Stimulated activated CD4-positive, alpha-beta T cell treated with anti-CD3 and anti-CD28 coated beads, Interleukin-4, amount 100 ng/mL, for 24 hours (primary cell): ENCODE data around the gene LRRC8C.

Experiments
- DNase-seq: peaks from one replicate; pipeline ENCODE4 v3.0.0-alpha.2; 2020

LRRC8C gene

DNA sequence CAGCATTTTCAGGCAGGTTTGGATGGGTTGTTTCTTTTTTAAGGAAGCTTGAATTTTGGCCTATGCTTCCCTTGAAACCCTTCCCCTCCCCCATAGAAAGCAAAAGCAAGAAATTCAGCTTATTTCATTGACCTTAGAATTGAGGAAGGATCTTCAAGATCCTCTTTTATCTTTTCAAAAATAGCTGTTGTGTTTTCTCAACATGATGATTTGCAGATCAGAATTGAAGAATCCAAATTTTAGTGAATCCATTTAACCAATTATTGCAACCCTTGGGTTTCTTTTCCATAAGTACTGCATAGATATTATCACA, 73.7 kb downstream of the LRRC8C start:
- DNase-seq = no peak

DNA sequence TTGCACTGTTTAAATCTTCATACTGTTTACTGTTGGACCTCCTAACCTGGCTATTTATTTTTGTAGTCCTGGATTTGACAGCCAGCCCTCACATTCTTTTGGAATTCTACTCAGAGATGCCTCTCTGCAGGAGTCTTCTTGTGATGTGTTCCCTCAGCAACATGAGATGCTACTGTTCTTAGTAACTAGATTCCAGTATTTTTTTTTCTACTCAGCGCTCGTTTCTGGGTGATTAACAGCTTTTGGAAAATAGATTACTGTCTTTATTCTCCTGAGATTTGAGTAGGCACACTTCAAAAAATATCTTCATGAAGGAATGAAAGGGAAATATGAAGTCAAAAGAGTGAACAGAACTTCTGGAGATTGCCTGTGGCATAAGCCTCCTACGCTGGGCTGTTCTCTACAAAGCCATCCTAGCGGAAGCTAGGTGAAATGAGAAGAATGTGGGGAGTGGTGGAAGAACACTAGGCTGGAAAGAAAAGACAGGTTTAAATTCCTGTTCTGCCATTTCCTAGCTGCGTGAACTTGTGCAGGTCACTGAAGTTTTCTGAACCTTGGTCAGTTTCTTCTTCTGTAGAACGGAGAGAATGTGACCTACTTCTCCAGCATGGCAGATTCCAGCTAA, 75.9 kb downstream of the LRRC8C start:
- DNase-seq = no peak

DNA sequence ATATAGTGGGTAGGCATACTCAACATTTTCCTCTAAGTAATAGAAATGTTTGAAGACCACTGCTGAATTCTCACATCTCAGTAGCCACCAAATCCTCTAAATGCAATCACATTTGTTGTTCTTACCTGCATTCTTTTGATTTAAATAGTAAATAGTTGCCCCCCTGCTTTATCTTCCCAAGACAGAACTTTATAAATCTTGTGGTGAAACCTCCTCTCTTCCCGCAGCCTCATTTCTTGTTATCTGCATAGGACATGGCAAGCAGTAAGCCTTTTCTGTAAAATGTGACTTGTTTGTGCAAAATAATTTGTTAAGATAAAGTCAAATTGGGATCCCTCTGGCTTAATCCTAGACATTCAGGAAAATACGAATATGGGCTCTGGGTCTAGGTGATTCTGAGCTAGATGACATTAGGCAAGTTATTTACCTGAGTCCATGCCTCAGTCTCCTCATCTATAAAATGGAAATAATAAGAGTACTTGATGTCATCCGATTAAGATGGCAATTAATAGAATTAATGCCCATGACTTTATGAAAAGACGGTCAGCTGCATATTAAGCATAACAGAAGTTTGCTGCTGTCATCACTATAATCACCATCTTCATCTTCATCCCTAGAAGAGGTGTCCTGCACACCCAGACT, 77.7 kb downstream of the LRRC8C start:
- DNase-seq = no peak

DNA sequence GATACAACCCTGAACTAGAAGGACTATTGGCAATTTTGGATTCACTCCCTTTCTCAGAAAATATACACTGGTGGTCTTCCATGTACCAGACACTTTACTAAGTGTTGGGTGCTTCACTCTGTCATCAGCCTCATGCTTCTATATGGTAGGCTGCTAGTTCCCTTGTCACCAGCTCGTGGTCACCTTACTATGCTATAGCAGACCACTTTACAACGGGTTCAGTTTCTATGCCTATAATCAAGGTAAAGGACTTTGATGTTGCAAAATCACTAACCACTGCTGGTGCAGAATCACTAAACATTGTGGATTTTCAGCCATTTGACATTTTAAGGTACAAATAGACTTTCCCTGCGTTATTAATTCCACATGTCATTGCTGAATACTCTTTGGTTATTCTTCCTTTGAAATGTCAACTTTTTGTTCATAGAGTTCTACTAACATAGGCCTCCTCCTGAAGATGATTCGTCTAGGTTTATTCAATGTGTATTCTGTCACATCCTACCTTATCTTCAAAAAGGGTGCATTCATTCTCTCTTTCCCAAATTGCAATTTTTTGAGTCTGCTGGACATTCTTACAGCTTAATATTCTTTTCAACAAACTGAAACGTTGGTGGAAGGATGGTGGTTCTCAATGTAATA, 78.3 kb downstream of the LRRC8C start:
- DNase-seq = no peak

DNA sequence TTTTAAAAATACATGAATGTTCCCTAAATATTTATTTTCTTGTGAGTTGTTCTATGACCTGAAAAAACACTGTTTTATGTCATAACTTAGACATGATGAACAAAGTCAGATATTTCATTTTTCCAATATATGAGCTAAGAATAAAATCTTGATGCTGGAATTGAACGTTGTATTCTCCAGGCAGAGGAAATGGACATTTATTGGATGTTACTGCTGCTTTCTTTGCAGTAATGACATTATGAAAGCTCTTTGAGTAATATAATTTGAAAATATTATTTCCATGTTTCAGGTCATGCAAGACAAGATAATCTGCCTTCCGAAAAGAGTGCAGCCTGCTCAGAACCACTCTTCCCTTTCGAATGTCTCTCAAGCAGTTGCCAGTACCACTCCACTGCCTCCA, 79.5 kb downstream of the LRRC8C start:
- DNase-seq = no peak

DNA sequence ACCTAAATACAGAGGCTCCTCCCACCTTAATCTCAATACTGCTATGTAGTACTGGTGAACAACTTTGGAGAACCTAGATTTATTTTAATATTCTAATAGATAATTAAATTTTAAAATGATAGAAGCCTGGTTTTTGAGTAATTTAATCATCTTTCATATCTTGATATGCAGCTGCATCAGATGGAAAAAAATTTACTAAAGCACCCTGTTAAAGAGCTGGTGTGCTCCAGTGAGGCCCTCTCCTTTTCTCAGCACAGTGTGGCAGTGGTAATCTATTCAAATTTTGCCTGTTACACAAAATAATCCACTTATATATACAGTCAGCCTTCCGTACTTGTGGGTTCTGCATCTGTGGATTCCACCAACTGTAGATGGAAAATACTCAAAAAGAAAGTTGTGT, 82.8 kb downstream of the LRRC8C start:
- no peak for DNase-seq

DNA sequence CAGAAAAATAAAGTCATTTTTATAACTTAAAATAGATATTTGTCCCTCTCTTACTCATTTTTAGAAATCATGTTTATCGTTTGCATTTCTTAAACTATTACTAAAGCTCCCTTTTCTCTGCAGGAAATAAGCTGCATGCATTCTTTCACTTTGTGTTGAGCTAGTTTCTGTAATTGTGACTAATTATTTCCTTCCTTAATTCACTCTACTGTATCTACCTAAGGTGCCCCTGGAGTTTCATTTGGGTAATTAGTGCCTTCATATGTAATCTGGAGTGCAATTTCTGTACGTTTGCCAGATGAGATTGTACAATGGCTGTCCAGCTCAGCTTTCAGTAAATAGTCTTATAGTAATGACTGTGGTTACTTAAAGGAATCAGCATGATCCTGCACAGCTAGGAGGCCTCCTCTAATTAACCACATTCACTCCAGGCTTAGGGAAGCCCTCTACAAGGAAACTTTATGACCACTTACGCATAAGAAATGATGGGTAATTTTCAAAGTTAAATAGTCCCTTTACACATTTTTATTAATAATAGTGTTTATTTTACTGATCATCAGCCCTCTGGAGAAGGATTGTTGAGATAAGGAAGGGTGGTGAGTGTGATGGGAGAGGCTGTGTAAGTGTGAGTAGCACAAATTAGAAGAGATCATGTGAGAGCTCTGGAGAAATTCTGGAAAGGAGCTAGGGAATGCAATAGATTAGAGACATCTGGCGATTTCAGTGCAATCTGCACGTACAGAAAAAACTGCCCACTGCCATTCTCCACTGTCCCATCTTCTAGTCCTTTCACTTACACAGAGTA, 86.8 kb downstream of the LRRC8C start:
- DNase-seq = peak; percentile 42

DNA sequence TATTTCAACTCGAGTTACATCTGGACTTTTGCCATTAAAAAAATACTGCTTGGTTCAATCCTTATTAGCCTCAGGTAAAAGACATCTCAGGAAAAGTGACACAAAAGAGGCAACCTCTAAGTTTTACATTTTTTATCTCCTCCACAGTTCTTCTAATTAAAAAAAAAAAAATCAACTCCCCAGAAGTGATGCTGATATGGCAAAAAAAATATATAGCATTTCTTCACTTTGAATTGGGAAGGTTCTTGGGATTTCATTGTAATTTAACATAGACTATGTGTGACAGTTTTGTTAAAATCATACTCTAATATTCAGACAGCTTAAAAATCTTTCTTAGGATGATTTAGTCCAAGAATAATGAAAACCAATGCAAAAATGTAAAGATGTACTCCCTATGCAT, 87.9 kb downstream of the LRRC8C start:
- DNase-seq = no peak

DNA sequence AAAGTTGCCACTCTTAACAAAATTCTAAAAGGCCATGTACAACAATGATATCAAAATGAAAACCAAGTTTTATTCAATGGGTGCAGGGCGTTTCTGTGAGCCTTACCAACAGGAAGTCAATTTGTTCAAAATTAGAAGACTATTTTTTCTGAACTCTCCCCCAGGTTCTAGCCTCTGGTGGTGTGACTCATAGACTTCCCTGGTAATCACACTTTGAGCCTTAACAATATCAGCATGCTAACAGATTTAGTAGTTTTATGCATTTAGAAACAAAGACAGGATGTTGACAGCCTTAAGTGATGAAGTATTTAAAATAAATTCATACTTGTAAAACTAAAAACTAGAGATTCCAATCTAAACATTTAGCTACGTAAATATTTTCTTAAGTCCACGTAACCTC, 88.4 kb downstream of the LRRC8C start:
- DNase-seq = peak; percentile 55

DNA sequence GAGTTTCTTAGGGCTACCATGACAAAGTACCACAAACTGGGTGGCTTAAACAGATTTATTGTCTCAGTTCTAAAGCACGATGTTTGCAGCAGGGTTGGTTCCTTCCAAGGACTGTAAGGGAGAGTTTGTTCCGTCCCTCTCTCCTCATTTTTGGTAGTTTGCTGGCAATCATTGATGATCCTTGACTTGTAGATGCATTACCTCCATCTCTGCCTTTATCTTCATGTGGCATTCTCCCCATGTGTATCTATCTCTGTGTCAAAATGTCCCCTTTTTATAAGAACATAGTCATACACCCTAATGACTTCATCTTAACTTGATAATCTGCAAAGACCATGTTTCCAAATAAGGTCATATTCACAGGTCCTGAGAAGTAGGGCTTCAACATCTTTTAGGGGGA, 90.2 kb downstream of the LRRC8C start:
- no peak for DNase-seq

DNA sequence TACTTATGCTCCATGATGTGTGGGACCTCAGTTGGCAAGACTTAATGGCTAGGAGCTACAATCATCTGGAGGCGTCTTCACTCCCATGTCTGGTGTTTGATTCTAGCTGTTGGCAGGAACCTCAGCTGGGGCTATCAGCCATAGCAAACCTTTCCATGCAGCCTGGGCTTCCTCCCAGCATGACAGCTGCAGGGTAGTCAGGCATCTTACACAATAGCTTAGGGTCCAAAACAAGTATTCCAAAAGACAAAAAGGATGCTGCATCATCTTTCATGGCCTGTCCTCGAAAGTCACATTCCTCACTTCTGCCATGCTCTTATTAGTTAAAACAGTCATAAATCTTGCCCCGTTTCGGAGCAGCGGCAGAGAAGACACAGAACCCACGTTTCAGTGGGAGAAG, 90.9 kb downstream of the LRRC8C start:
- DNase-seq = no peak

DNA sequence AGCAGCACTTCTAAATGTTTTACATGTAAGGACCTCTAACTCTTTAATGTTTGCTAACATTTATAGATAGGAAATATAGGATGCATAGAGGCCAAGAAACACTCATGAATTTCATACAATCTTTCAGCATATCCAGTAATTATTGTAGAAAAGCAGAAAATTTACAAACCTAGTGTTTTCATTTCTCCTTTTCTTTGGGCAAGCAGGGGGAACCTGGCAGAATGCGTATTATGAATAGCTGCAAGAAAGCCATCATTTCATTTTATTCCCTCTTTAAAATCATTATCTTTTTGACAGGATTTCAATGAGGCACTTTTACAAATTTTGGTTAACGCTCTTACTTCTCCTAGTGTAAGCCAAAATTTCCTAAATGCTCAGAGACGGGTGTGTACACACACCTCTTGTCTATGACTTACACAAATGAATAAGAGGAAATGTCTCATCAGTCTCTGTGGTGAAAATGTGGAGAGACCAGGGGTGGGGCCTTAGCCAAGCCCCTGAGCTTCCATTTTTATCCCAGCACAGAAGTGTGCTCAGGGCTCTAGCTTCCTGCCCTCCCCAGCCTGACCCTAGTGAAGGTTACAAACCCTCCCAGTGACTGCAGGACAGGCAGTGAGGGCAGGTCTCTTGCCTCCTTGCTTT, 91.6 kb downstream of the LRRC8C start:
- DNase-seq = peak; percentile 75

DNA sequence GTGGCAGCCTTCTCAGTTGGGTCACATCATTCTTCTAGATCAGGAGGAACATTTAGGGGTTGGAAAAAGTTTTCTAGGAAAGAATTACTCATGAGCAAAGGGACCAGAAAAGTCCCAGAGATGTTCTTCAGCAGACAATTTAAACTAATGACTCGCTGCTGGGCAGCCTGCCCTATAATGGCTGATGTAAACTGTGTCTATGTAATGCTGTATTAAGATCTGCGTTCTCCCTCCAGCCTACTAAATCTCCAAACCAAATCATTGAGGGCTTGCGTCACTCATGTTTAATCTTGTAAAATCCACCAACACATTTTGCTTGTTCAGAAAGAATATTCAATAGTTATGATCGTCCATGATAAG, 92.1 kb downstream of the LRRC8C start:
- no peak for DNase-seq

DNA sequence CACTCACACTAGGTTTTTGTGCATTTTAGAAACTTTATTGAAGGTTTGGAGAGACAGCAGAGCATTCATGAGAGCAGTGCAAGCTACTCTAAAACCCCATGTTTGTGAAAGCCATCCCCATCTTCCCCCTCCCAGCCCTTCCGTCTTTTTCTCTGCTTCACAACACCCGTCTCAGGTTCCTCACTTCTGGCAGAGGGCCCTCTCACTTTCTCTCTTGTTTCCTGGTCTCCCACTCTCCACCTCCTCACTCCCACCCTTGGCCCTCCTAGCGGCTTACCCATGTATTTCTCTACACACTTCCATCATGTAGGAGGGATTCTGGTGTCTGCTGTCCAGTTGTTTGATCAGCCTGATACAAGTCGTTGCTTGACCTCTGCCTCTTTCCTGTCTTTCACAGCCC, 92.7 kb downstream of the LRRC8C start:
- DNase-seq = no peak

DNA sequence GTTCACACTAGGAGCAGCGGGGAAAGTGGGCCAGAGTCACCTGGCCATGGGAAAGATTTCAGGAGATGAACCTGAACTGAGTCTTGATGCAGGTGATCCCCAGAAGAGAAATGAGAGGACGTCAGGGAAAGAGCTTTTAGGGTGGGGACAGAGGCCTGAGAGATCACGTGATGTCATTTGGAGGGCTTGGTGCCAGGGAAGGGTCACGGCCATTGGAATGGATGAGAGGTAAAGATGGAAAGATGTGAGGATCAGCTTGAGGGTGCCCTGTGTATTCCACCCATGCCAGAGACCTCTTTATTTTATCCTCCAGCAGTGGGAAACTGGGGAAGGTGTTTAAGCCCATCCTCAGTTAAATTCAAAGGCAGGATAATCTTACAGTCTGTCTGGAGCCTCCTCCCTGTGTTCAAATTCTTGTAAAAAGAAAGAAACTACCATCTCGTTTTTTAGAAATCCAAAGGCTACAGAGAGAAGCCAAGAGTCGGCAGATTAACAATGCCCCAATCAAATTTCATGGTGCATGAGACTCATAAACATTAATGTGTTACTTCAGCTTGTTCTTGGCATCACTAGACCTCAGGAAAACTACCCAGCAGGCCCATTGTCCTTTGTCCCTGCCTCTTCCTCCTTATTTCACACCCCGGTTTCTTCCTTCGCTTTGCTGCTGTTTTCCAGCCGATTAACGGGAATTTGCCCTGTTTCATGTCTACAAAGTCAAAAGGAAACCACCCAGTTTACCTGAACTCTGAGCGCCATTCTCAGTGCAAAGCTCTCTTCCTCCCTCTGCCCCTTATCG, 94.8 kb downstream of the LRRC8C start:
- no peak for DNase-seq

DNA sequence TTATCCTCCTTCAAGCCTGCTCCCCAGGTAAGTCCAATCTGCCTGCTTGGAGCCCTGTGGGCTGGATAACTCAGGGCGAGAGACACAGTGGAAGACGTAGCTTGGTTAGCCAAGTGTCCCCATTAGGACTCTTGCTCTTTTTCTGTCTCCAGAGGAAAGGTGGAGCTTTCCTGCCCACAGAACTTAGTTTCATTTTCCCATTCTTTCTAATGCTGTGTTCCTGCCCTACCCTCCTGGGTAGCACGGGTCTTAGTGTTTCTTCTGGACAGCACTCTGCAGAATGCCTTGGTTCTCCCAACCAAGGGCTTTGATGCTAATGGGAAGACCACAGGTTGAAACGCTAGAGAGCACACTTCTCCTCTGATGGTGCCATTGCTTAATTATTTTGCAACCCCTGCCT, 95.5 kb downstream of the LRRC8C start:
- DNase-seq = no peak

DNA sequence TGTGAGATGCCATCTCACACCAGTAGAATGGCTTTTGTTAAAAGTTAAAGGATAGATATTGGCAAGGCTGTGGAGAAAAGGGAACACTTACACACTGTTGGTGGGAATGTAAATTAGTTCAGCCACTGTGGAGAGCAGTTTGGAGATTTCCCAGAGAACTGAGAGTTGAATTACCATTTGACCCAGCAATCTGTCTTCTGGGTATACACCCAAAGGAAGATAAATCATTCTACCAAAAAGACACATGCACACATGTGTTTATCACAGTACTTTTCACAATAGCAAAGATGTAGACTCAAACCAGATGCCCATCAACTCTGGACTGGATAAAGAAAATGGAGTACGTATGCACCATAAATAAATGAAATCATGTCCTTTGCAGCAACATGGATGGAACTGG, 99.3 kb downstream of the LRRC8C start:
- no peak for DNase-seq

DNA sequence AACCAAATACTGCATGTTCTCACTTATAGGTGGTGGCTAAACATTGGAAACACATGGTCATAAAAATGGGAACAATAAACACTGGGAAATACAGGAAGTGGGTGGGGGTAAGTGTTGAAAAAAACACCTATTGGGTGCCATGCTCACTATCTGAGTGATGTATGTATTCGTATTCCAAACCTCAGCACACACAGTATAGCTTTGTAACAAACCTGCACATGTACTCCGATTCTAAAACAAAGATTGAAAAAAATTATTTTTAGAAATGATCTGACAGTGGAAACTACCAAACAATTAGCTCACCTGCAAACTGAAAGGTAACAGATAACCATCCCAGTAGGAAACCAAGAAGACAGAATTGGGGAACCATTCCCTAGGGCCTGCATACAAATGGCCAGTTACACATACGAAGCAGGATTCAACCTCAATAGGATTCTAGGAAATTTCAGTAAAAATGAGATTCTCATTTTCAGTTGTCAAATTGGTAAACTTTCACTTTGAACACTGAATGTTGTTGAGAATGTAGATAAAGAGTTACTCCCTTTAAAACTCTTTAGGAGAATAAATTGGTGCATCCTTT, 99.8 kb downstream of the LRRC8C start:
- no peak for DNase-seq

DNA sequence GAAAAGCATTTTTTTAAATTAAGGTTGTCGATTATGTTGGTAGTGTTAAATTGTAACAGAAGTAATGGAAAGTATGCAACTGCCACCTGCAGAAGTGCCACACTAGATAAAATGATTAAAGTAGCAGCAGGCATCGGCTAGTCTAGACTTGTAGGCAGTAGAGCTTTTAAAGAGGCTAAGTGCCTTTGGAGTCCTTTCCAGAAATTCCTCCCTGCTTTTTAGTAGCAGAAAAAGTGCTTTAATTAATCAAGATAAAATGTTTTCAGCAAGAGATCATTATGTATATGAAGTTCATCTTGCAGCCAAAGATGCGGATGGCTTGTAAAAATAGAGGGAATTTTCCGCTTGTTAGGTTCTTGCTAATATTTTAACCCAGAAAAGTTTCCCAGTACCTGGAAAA, 100.8 kb downstream of the LRRC8C start:
- no peak for DNase-seq

DNA sequence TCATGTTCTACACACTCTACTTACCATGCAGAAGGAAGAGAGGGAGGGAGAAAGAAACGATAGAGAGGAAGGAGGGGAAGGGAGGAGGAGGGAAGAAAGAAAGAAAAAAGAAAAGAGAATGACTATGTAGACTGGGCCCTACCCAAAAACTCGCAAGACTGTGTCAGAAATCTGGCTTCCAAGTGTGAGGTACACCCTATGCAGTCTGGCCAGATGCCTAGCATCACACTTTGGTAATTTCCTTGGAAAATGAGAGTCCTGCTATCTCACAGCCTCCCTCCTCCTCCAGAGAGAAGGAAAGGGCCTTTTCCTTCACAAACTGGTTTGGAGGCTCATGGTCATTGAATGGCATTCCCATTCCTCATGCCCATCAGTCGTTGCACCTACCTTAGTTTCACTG, 101.5 kb downstream of the LRRC8C start:
- DNase-seq = no peak

DNA sequence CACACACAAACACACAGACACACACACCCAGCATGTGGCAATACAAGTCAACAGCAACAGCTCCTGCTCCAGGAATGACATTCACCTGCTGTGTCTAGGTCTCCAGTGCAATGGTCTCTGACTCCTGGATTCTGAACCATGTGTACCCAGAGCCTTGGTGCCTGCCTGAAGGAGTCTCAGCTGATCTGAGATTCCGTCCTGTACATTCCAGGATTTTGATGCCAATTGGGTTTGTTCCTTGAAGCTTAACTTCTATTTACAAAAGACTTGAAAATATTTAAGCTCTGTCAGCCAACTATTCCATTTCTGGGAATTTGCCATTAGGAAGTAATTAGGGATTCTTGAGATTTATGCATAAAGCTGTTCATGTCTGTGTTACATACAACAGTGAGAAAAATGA, 102.6 kb downstream of the LRRC8C start:
- no peak for DNase-seq
